ENCODE results near the gene CRADD. TPM values are rescaled to one million over a fixed set of nuclear protein-coding genes. Genes with fewer than 3 reads are reported as not detected.

CRADD gene
- total RNA-seq, 6 donors from 2014 or later: 13.7 to 40.7 (median 29.0) TPM

GRCh38 chr12:93918900-93919299 lies 241.7 kb downstream of the CRADD start:
- DNase-seq: no peak
- H3K4me3 ChIP-seq: no peak overlapping the region
- no peak overlapping the region for H3K27ac ChIP-seq
- ATAC-seq (ENCODE audit: low FRiP score in 2 of 2): no peak
- no peak for TF ChIP-seq POLR2A (IDR thresholded peaks at IDR 0.05)
- no peak for TF ChIP-seq POLR2AphosphoS5 (IDR thresholded peaks at IDR 0.05)
- no peak for TF ChIP-seq CTCF (IDR thresholded peaks at IDR 0.05)
- TF ChIP-seq EP300 (IDR thresholded peaks at IDR 0.05): no peak
- WGBS, 2 donors: 83 to 93% methylated on average over 4 of the region's 4 CpGs
- no peaks in the 10 kb centered on the region for H3K9me3 ChIP-seq
- no peaks in the 10 kb centered on the region for H3K4me1 ChIP-seq
- no peaks in the 10 kb centered on the region for H3K27me3 ChIP-seq
- H3K36me3 ChIP-seq: no peaks in the 10 kb centered on the region

GRCh38 chr12:93921521-93921920 lies 244.3 kb downstream of the CRADD start:
- H3K9me3 ChIP-seq: peaks cover 0 to 6% (median 0%) of the 10 kb centered on the region in 4 donors
- no peak for ATAC-seq (ENCODE audit: low FRiP score in 2 of 2)
- WGBS, 2 donors: 80 to 82% methylated on average over 3 of the region's 3 CpGs

GRCh38 chr12:93922583-93923006 lies 245.4 kb downstream of the CRADD start:
- DNase-seq (no peak), ATAC-seq (ENCODE audit: low FRiP score in 2 of 2) (no peak)
- no peaks in the 10 kb centered on the region for H3K27me3 ChIP-seq
- no peak overlapping the region for H3K27ac ChIP-seq
- no peaks in the 10 kb centered on the region for H3K36me3 ChIP-seq
- no peak for TF ChIP-seq CTCF (IDR thresholded peaks at IDR 0.05)
- TF ChIP-seq POLR2AphosphoS5 (IDR thresholded peaks at IDR 0.05): no peak
- no peak for TF ChIP-seq POLR2A (IDR thresholded peaks at IDR 0.05)
- no peak for TF ChIP-seq EP300 (IDR thresholded peaks at IDR 0.05)
- 67 to 75% methylated on average over 5 of the region's 5 CpGs for WGBS, 2 donors
- no peaks in the 10 kb centered on the region for H3K4me1 ChIP-seq
- no peak overlapping the region for H3K4me3 ChIP-seq
- peaks cover 0 to 6% (median 0%) of the 10 kb centered on the region in 4 donors for H3K9me3 ChIP-seq

More at GRCh38 chr12:93921521-93921920, 244.3 kb downstream of the CRADD start:
- Histone ChIP-seq H3K4me3 (no peak overlapping the region), H3K27me3 (no peaks in the 10 kb centered on the region), H3K4me1 (no peaks in the 10 kb centered on the region), H3K27ac (no peak overlapping the region), H3K36me3 (no peaks in the 10 kb centered on the region)
- no peak for TF ChIP-seq POLR2AphosphoS5 (IDR thresholded peaks at IDR 0.05)
- TF ChIP-seq POLR2A (IDR thresholded peaks at IDR 0.05): no peak
- TF ChIP-seq CTCF (IDR thresholded peaks at IDR 0.05): no peak
- TF ChIP-seq EP300 (IDR thresholded peaks at IDR 0.05): no peak
- no peak for DNase-seq

- H3K4me3 ChIP-seq: no peak overlapping the region
- ATAC-seq (ENCODE audit: low FRiP score in 2 of 2): no peak
- no peaks in the 10 kb centered on the region for H3K36me3 ChIP-seq
- H3K27me3 ChIP-seq: no peaks in the 10 kb centered on the region
- no peak for TF ChIP-seq POLR2AphosphoS5 (IDR thresholded peaks at IDR 0.05)
- H3K27ac ChIP-seq: no peak overlapping the region
- no peak for DNase-seq
- H3K9me3 ChIP-seq: peaks cover 0 to 6% (median 0%) of the 10 kb centered on the region in 4 donors
- H3K4me1 ChIP-seq: no peaks in the 10 kb centered on the region
Measured at GRCh38 chr12:93924367-93924766, 247.2 kb downstream of the CRADD start.

GRCh38 chr12:93925585-93926205 lies 248.5 kb downstream of the CRADD start:
- Histone ChIP-seq H3K27me3 (no peaks in the 10 kb centered on the region), H3K27ac (no peak overlapping the region), H3K4me1 (no peaks in the 10 kb centered on the region), H3K4me3 (no peak overlapping the region), H3K9me3 (peaks cover 0 to 6% (median 0%) of the 10 kb centered on the region in 4 donors), H3K36me3 (no peaks in the 10 kb centered on the region)
- ATAC-seq (ENCODE audit: low FRiP score in 2 of 2) (no peak), DNase-seq (no peak)
- 76 to 80% methylated on average over 3 of the region's 3 CpGs for WGBS, 2 donors
- TF ChIP-seq EP300 (IDR thresholded peaks at IDR 0.05) (no peak), POLR2A (IDR thresholded peaks at IDR 0.05) (no peak), CTCF (IDR thresholded peaks at IDR 0.05) (no peak), POLR2AphosphoS5 (IDR thresholded peaks at IDR 0.05) (no peak)
